ENCODE results near the gene STX19.
A peak's percentile ranks its signal among the peaks of the same experiment; 100 is the strongest.

STX19 gene

DNA sequence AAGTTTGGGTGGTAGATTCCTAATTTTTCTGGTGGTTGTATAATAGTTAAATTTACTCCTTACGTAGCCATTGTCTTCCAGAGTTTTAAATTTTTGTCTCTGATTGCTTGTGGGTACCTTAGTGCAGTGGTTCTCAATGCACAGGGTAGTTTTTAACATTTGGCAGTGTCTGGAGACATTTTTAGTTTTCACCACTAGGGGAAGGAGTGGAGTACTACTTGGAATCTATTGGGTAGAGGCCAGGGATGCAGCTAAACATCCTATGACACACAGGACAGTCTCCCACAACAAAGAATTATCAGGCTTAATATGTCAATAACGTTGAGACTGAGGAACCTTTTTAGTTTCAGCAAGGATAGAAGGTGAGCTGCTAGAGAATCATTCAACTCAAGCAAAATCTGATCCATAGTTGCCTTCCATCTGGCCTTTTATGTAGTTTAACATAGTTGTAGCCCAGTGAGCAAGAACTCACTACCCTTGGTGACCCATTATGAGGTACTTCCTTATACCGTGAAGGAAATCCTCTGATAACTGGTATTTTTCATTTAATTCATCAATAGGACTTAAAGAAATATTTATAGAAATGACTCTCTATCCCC lies 8.6 kb upstream of the STX19 start:
- DNase-seq (ENCODE audit: low spot score), result peak; percentile 35

DNA sequence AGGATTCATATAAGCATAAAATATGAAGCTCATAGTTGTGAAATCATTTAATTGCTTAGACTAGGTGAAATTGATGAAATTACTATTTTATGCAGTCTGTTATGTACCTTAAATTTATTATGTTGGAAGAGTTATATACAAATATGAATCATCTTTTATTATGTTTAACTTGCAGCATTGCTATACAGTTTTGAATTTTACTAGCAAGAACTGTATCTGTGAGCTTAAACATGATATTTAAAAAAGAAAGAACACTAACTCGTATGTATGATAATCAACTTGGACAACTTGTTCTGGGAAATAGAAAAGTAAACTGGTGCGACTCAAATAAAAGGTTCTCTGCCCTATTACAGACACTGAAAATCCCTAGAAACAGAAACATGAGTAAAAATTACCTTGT lies 1.8 kb downstream of the STX19 start:
- no peak for DNase-seq (ENCODE audit: low spot score)

DNA sequence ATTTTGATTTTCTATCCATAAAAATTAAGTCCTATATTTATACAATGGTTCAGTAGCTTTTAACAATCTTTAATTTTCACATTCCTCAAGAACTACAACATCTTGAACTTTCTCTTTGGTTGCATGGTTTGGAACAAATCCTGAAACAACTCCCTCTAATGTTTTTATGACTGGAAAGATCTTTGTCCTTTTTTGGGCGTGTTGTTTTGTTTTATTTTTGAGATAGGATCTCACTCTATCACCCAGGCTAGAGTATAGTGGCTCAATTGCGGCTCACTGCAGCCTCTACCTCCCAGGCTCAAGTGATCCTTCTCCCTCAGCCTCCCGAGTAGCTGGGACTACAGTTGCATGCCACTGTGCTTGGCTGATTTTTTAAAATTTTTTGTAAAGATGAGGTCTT lies 4.0 kb downstream of the STX19 start:
- DNase-seq (ENCODE audit: low spot score), result no peak

DNA sequence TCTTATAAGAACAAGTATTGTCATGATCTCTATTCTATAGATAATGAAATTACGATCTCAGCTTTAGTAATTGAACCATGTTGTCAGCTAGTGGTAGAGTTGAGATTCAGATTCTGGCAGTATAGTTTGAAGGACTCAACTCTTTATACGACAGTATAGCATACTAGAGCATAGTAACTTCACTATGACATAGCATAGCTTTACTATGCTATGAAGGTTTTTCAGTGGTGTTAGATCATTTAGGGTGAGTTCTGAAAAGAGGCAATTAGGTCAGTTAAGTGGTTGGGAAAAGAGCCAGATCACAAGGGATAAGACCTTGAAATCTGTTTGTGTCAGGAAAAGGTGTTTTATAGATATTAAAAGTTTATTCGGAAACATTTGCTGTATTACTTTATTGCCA lies 8.1 kb downstream of the STX19 start:
- DNase-seq (ENCODE audit: low spot score), result no peak

DNA sequence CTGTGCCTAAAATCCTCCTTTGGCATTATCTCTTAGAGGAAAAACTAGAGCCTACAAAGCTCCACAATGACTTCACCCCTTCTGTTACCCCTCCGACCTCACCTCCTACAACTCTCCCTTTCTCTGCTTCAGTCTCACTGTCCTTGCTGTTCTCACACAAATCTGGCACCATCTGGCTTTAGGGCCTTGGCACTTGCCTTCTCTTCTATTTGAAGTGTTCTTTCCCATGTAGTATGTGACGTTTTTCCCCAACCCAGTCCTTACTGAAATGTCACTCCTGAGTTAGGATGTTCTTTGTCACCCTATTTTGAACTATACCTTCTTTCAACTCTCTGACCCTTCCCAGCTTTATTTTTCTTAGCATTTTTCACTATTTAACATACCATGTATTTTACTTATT lies 8.7 kb downstream of the STX19 start:
- DNase-seq (ENCODE audit: low spot score), result no peak

DNA sequence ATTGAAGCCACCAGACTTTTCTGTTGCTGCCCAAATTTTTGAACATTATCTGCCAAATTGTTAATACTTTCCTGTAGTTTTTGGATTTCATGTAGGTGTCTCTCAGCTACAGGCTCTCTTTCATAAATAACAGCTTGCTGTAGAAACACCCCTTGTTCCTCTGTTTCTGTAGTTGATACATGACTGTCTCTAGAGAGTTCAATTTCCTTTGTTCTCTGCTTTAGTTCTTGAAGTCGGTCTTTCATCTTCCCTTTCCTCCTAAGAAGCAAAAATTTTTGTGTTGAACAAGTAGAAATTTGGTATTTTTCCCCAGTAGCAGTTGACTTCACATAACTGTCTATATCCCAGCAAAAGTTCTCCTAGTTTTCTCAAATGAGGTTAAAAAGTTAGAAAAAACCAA lies 13.4 kb downstream of the STX19 start:
- no peak for DNase-seq (ENCODE audit: low spot score)

DNA sequence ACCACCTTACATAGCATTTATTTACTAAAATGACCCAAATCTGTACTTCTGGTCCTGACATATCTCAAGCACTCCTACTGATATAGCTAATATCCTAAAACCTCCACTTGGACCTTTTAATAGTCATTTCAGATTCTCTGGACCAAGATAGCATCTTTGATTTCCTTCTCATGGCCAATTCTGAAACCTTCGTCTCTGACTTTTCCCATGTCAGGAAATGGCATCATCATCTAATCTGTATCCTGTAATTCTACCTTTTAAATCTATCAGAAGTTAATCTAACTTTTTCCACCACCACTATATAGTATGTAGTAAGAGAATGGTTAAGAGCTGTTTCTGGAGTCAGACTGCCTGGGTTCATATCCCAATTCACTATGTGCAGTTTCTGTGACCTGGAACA lies 16.2 kb downstream of the STX19 start:
- DNase-seq (ENCODE audit: low spot score), result no peak

DNA sequence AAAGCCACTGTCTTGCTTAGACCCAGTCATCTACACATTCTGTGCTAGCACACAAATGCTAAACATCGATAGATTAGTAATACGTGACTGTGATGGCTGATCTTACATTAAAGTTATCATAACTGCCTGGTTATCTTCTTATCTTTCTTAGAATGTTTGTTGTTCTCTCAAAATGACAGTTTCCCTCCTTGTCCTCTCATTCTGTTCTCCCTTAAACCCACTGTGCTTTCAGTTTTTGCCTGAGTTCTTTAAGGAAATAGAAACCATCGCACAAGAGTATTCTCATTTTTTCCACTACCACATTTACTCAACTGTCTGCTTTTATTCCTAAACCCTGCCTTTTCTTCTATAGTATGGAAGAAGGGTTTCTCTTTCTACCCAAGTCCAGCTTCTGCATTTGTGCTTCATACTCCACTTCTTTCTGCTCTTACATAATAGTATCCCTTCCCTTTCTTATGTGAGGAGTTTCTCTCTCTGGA lies 17.1 kb downstream of the STX19 start:
- no peak for DNase-seq (ENCODE audit: low spot score)

DNA sequence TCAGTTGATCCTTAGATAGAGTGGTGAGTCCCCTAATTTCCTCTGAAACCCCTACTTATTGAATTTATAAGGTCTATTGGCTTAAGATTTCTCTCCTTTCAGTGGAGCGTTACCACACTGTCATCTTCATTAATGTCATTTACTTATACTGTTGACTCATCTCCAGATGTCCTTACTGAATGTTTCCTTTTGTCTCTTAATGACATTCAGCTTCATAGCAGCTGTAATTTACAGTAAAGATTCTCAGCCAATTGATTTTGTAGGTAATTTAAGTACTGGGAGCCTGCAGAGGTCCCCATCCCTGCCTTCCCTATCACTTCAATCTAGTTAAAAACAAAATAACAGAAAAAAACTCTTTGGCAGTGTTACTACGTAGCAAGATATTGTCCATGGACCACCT lies 18.8 kb downstream of the STX19 start:
- DNase-seq (ENCODE audit: low spot score), result no peak

DNA sequence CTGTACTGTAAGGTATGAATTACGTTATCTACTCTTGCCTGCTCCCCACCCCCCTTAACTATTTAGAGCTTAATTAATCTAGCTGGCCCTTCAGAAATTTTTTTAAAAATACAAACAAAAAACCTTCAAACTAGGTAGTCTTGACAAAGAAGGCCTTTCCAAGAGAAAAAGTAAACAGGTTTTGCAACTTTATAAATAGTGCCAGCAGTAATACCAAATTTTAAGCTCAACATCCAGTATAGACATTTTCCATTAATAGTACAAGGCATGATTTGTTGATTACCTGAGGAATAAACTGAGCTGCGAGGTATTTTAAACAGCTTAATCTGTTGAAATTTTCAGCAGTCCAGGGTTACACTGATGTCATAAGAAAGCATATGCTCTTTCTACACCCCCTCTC lies 20.1 kb downstream of the STX19 start:
- no peak for DNase-seq (ENCODE audit: low spot score)

DNA sequence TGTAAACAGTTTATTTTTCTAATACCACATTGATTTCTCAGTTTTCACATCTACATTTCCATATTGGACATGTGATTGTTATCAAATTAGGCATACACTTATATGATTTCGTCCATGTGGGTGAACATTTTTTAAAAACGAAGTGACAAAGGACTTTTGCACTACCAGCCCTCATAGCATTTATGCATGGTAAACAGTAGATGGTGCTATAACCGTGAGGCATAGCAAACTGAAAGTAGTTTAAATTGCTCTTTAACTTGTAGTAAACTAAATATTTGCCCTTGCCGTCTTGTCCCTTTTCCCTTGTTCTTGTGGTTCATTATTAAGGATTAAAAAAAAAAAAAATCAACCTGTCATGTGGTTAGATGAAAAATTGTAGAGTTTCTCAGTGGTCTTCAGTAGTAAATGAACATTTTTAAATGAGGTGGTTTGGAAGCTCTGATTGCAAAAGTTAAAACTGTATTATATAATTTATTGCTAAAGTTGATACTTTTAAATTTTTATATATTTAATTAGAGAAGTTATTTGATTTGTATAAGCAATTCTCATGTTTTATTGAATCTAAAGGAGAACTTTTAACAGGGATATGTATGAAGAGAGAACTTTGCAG lies 24.0 kb downstream of the STX19 start:
- peak; percentile 68 for DNase-seq (ENCODE audit: low spot score)

DNA sequence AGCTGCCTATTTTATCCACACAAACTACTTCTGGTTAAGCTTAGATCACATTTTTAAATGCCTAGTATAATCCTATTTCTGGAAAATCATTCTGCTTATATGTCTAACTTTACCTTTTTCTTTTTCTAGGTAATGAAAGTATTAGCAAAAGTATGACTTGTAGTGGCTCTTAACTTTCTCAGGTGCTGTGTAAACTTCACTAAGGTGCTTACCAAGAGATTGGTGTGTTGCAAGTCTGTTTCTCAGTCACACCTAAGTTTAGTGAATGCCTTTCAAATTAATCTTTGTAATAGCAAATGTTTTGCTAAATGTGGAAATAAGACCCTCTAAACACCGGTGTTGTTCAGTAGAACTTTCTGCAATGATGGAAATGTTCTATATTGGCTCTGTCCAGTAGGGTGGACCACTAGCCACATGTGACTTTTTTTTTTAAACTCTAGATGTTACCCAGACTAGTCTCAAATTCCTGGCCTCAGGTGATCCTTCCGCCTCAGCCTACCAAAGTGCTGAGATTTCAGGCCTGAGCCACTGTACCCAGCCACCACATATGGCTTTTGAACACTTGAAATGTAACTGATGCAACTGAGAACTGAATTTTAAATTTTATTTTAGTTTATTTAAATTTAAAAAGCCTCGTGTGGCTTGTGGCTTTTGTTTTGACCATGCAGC lies 26.4 kb downstream of the STX19 start:
- DNase-seq (ENCODE audit: low spot score), result no peak

DNA sequence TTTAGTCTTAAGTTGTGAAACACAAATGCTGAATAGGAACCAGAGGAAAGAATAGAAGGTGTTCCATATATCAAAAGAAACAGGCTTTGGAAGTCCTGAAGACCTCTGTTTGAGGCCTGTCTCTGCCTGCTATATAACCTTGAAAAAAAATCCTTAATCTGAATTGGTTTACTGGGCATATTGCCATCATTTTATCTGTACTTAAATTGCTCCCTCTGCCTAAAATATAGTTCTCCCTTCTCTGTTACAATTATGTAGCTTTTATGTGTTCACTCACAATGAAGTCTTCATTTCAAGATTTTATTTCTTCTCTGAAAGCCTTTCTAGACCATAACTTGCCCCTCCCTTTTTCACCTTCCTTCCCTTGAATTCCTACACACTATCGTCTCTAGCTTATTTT lies 27.2 kb downstream of the STX19 start:
- no peak for DNase-seq (ENCODE audit: low spot score)

DNA sequence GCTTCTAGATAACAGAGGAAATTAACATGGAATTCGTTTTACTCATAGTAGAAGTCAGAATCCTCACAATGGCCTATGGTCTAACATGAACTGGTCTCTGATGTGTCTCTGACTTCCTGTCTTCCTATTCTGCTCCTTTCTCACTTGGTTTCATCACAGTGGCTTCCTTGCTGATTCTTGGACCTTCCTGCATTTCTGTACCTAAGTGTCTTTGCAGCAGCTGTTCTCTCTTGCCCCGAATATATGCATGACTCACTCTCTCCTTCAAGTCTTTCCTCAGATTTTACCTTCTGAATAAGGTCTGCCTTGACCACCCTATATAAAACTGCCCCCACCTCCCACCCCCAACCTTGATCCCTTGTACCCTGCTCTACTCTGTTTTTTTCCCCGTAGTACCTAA lies 34.3 kb downstream of the STX19 start:
- no peak for DNase-seq (ENCODE audit: low spot score)

DNA sequence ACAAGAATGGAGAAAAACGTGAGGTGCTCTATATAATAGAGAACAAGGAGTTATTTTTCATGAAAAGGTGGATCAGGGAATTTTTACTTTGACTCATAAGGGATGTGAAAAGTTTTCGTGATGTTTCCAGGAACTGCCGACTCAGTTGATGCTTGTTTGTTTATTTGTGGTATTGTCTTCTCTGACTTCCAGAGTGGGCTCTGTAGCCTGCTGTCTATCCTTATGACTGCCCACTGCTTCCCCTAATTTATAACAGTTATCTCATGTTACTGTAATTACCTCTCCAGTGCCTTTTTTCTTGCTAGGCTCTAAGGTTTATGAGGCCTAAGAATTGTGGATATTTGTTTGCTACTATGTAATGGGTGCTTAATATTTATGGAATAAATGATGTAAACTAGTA lies 36.2 kb downstream of the STX19 start:
- no peak for DNase-seq (ENCODE audit: low spot score)

DNA sequence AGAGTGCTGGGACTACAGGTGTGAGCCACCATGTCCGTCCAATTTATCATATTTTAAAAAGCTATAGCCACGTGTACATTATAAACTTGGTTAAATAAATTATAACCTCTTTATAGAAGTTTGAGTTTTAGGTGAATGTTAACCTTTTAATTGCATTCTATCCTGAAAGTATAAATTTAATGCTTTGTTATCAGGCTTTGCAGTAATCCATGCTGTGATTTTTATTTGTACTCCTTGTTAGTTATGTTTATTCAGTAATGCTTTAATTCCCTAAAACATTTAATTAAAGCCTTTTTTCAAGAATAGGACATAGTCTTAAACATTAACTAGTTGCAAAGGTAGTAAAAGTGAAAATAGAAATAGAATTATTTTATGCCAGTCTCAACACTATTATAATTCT lies 36.8 kb downstream of the STX19 start:
- no peak for DNase-seq (ENCODE audit: low spot score)

DNA sequence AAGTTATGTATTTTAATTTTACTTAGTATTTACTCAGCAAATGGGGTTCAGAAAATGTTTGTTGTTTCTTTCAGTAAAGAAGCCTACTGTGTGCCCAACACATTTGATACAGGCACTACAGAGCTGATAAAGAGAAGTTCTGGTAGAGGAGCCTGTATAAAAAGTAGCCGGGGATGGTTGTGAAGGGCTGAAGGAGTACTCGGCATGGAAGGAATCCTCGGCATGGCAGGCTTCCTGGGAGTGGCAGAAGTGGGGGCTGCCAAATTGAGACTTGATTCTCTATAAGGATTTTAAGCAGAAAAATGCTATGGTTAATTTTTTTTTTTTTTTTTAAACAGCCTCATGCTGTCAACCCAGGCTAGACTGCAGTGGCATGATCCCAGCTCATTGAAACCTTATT lies 39.2 kb downstream of the STX19 start:
- no peak for DNase-seq (ENCODE audit: low spot score)

DNA sequence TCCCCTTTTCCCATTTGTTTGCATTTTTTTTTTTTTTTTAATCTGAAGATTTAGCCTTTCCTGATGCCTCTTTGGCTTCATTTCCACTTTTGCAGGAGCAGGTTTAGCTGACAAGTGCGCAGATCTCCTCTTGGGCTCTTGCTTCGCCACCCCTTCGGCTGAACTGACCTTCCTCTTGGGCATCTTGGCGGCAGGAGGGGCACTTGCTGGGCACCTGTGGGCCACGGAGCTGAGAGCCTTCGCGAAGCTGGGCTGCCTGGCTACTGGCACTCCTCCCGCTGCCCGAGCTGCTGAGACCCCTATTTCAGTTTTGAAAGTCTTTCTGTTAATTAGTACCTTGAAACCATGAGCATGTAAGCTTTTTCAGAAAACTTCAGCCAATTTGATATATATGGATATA lies 39.6 kb downstream of the STX19 start:
- DNase-seq (ENCODE audit: low spot score), result no peak

DNA sequence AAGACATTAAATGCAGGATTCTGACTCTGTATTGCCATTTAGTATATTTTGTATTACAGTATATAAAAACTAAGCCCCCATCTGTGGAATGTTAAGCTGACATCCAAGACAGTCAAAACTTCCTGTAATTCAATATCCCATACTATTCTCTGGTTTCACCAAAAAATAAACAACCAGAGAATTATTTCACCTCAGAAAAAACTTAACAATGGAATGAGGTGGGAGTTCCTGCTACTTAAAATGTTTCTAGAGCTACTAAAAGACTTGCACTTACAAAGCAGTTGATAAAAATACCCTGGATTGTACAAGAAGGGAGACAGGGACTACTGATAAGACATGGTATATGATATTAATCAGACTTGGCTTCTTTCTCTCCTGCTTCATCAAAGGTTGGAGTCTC lies 40.1 kb downstream of the STX19 start:
- DNase-seq (ENCODE audit: low spot score), result no peak

DNA sequence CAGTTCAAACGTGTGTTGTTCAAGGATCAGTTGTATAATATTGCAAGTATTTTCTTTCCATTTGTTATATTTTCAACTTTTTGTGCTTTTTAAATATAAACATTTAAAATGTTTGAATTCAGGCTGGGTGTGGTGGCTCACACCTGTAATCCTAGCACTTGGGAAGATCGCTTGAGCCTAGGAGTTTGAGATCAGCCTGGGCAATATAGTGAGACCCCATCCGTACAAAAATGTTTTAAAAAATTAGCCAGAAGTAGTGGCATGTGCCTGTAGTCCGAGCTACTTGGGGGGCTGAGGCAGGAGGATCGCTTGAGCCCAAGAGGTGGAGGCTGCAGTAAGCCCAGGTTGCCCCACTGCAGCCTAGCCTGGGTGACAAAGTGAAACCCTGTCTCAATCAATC lies 43.8 kb downstream of the STX19 start:
- DNase-seq (ENCODE audit: low spot score), result no peak

DNA sequence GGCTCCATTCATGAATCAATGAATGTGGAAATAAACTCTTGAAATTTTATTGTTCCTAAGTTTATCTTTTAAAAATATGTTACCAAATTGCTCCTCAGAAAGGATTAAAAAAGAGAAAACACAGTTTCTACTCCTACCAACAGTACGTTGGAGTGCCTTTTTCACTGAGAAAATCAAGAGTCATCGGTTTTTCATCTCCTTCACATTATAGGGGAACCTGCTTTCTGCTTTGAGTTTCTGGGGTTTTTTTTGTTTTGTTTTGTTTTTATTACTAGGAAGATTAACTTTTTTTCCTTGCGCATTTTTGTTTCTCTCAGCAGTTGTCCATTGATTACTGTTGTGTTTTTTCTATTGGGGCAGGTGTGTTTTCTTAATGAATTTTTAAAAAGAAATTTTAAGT lies 45.0 kb downstream of the STX19 start:
- DNase-seq (ENCODE audit: low spot score), result no peak

DNA sequence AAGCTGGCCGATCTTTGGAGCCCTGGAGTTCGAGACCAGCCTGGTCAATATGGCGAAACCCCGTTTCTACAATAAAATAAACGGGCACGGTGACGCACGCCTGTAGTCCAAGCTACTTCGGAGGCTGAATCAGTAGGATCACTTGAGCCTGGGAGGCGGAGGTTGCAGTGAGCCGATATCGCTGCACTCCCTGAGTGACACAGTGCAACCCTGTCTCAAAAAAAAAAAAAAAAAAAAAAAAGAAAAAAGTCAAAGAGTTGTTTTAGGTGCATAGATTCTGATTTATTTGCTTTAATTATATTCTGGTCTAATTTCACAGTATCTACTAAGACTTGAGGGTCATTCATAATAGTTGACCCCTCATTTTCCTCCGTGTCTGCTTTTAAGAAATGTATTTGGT lies 46.7 kb downstream of the STX19 start:
- DNase-seq (ENCODE audit: low spot score), result no peak

DNA sequence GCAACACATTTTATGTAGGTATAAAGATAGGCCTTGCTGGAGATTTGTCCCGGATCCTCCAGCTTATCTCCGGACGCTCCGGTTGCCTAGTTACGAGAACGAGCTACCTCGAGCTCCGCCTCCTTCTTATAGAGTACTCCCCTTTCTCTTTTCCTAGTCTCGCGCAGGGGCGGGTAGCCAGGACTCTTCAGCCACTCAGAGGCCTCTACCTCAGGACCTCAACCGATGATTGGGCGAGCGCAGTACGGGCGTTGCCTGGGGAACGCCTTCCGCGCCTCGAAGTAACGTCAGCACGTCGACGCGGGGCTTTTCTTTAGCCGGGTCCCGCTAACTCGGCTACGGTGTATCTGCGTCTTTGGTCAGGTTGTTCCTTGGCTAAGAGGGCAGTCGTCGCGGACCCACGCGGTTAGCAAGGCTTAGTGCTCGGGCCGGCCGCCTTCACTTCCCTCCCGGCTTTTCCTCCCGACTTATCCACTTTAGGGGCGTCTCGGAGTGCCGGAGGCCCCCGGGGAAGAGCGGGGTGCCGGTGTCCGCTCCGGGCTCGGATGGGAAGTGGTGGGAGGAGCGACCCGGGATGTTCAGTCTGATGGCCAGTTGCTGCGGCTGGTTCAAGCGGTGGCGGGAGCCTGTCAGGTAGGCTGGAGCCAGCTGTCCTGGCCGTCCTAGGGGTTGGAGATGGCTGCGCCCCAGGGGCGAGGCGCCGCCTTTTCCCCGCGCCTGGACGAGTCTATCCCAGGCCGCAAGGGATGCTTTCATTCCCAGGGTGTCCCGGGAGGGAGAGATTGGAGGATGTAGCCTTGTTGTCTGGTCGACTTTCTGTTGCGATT lies 48.3 kb downstream of the STX19 start, which contains the start of gene ARL13B:
TSS of gene ARL13B (plus strand) at position 306 of the 827 bp plus-strand sequence. CDS start at position 575, 269 bp downstream.
- peak; percentile 100 for DNase-seq (ENCODE audit: low spot score)

Data from COLO829 (cell line).